ENCODE measurements around the gene PMM1.

The PMM1 gene

GRCh38 chr22:41540365-41540764, 49.3 kb downstream of the PMM1 start:
- TF ChIP-seq CTCF (IDR thresholded peaks at IDR 0.05; ENCODE audit: borderline replicate concordance, control extremely low read depth, extremely low read depth, insufficient read depth, missing control alignments) = no peak
- DNase-seq (ENCODE audit: low spot score) = no peak
- in situ Hi-C loops (cut with MboI; ENCODE audit: low sequenced_read_pairs, unreplicated experiment) = no loop called here

GRCh38 chr22:41540006-41540315, 49.7 kb downstream of the PMM1 start:
- no peak for TF ChIP-seq CTCF (IDR thresholded peaks at IDR 0.05; ENCODE audit: borderline replicate concordance, control extremely low read depth, extremely low read depth, insufficient read depth, missing control alignments)
- no peak for DNase-seq (ENCODE audit: low spot score)
- in situ Hi-C loops (cut with MboI; ENCODE audit: low sequenced_read_pairs, unreplicated experiment) = no loop called here

- no peak for DNase-seq (ENCODE audit: low spot score)
- TF ChIP-seq CTCF (IDR thresholded peaks at IDR 0.05; ENCODE audit: borderline replicate concordance, control extremely low read depth, extremely low read depth, insufficient read depth, missing control alignments) = no peak
- in situ Hi-C loops (cut with MboI; ENCODE audit: low sequenced_read_pairs, unreplicated experiment) = no loop called here
These were observed 50.3 kb downstream of the PMM1 start for GRCh38 chr22:41539146-41540005.

GRCh38 chr22:41538583-41538982, 51.1 kb downstream of the PMM1 start:
- no peak for TF ChIP-seq CTCF (IDR thresholded peaks at IDR 0.05; ENCODE audit: borderline replicate concordance, control extremely low read depth, extremely low read depth, insufficient read depth, missing control alignments)
- in situ Hi-C loops (cut with MboI; ENCODE audit: low sequenced_read_pairs, unreplicated experiment) = no loop called here
- DNase-seq (ENCODE audit: low spot score) = no peak

GRCh38 chr22:41537203-41537602, 52.4 kb downstream of the PMM1 start:
- TF ChIP-seq CTCF (IDR thresholded peaks at IDR 0.05; ENCODE audit: borderline replicate concordance, control extremely low read depth, extremely low read depth, insufficient read depth, missing control alignments) = no peak
- DNase-seq (ENCODE audit: low spot score) = no peak
- in situ Hi-C loops (cut with MboI; ENCODE audit: low sequenced_read_pairs, unreplicated experiment) = no loop called here

GRCh38 chr22:41535244-41535643, 54.4 kb downstream of the PMM1 start:
- no peak for TF ChIP-seq CTCF (IDR thresholded peaks at IDR 0.05; ENCODE audit: borderline replicate concordance, control extremely low read depth, extremely low read depth, insufficient read depth, missing control alignments)

More at GRCh38 chr22:41535244-41535643, 54.4 kb downstream of the PMM1 start:
- in situ Hi-C loops (cut with MboI; ENCODE audit: low sequenced_read_pairs, unreplicated experiment) = no loop called here
- DNase-seq (ENCODE audit: low spot score) = no peak
